HG02588 (cell line): ENCODE results near the gene SGK2.
"Not testable (repeated sequence)": the region's sequence is repeated elsewhere in the genome, so short reads cannot be mapped to it uniquely, and the experiment has no call there.

Experiments
- ATAC-seq: cut with Tn5 transposase; IDR thresholded peaks from one replicate; pipeline ENCODE4 v1.9.1; 2021; ENCODE audit warnings: mild to moderate bottlenecking, moderate library complexity; ENCODE audit not compliant: unreplicated experiment

The SGK2 gene

DNA sequence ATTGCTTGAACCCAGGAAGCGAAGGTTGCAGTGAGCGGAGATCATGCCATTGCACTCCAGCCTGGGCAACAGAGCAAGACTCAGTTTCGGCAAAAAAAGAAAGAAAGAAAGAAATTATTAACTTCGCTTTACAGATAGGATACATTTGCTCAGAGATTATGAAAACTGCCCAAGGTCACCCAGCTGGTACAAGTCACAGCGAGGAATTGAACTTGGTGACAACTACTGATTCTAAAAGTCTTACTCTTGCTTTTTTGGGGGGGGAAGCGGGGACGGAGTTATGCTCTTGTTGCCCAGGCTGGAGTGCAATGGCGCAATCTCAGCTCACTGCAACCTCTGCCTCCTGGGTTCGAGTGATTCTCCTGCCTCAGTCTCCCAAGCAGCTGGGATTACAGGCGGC is 29.7 kb downstream of the SGK2 start:
- not testable (repeated sequence) for ATAC-seq

GRCh38 chr20:43590036-43590391 is 31.2 kb downstream of the SGK2 start:
- ATAC-seq: no peak

DNA sequence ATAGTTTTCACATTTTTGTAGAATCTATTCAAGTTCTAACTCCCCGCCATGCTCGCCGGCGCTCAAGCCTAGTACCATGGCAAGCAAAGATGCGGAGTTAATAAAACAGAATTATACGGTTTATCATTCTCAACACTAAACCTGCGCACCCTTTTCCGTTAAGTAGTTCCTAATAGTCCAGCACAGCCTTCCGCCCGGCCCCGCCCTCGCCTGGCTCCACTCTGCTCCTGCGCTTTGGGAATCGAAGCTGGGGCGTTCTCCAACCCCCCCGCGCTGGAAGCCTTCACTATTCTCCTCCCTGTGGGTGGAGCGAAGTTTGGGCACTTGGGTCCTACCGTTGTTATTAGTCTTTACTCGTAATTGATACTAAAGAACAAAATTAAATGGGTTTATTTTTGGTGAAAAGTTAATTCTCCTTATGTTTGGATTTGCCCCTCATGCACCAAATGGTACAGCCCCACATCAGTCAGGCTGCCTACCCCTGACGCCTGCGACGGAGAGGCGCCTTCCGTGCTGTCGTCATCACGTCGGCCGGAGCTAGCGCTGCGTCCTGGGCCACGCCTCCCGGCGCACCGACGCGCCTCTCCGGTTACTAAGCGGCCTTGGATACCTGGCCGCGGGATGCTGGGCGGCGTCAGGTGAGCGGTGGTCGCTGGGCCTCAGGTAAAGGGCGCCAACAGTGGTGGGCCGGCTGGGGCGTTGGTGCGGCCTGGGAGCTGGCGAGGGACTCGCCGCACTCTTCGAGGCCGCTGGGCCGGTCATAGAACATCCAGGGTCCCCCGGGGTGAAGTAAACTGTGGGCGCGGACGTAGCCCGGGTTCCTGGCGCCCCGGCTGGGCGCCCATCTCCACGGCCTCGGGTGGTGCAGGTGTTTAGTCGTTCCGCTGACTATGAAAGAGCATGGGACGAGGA is 31.8 kb downstream of the SGK2 start, which contains the start of gene IFT52:
Gene IFT52 (plus strand): TSS at position 546 of the 912 bp plus-strand sequence. CDS start 3,762 bp downstream, outside the sequence.
- ATAC-seq: peak; percentile 97

GRCh38 chr20:43601960-43602359 is 43.1 kb downstream of the SGK2 start:
- ATAC-seq: not testable (repeated sequence)

DNA sequence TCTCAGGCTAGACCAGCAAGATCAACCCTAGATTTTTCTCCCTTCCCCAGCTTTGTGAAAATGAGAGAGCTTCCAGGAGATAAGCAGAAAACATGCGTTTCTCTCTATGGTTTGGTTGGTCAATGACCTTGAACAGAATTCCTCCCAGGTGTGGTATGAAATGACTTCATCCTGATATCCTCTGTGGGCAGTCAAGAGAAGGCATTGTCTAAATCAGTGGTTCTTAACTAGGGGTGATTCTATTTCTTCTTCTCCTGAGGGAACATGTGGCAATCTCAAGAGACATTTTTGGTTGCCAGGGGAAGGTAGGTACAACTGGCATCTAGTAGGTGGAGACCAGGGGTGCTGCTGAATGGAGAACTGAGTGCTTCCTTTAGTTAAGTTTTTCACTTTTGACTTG is 44.3 kb downstream of the SGK2 start:
- no peak for ATAC-seq

- no peak for ATAC-seq
Measured at GRCh38 chr20:43605715-43606114, 46.9 kb downstream of the SGK2 start.

DNA sequence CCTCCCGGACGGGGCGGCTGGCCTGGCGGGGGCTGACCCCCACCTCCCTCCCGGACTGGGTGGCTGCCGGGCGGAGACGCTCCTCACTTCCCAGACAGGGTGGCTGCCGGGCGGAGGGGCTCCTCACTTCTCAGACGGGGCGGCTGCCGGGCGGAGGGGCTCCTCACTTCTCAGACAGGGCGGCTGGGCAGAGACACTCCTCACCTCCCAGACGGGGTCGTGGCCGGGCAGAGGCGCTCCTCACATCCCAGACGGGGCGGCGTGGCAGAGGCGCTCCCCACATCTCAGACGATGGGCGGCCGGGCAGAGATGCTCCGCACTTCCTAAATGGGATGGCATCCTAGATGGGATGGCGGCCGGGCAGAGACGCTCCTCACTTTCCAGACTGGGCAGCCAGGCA is 48.5 kb downstream of the SGK2 start:
- ATAC-seq: not testable (repeated sequence)

DNA sequence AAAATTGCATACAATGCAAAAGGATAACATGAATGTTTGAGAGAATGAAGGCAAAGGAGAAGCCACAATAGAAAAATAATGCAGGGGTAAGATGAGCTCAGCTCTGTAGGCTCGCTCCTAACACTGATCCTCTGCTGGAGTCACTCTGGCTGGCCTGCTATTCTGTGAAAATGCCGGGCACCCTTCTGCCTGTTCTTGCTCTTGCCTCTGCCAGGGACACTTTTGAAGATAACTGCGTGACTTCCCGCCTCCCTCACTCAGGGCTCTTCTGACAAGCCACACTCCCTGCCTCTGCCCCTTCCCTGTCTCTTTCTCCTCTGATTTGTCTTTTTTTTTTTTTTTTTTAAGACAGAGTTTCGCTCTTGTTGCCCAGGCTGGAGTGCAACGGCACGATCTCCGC is 72.8 kb downstream of the SGK2 start:
- ATAC-seq: no peak
